ENCODE measurements around the gene S100A7. TPM values are rescaled to one million over a fixed set of nuclear protein-coding genes. Genes with fewer than 3 reads are reported as not detected.

S100A7 gene
- total and polyA plus RNA-seq, 4 donors, result not detected

DNA sequence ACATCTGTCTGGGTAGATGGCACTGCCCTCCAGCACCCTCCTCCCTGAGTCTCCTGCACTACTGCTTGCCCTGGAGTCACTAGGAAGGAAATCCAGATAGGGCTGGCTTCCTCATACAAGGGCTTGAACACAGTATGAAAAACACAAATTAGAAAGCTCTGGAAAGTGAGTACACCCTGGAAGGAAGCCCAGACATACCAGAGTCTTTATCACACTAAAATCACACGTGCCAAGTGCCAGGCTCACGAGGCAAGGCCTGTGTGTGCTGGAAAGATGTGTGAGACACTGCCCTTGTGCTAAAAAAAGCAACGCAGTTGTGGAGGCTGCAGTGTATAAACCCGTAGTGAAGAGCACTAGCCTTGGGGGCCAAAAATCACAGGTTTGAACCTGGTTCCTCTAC lies 28.3 kb upstream of the S100A7 start:
- Histone ChIP-seq H3K9ac (ENCODE audit: low read depth in 1 of 2, low read length in 2 of 2) (no peak overlapping the region), H3K9me3 (ENCODE audit: control insufficient read depth in 4 of 4, low read length in 3 of 4) (no peaks in the 10 kb centered on the region), H3K4me3 (ENCODE audit: low read depth in 1 of 3, low read length in 3 of 3) (no peak overlapping the region), H3K36me3 (ENCODE audit: control insufficient read depth in 4 of 4, insufficient read depth in 3 of 4, low read depth in 1 of 4, low read length in 3 of 4) (no peaks in the 10 kb centered on the region), H3K4me1 (ENCODE audit: control insufficient read depth in 4 of 4, insufficient read depth in 4 of 4, low read length in 3 of 4) (no peaks in the 10 kb centered on the region), H3K27ac (ENCODE audit: low read depth in 1 of 2, low read length in 2 of 2) (no peak overlapping the region), H3K27me3 (ENCODE audit: control insufficient read depth in 4 of 4, insufficient read depth in 4 of 4, low read length in 3 of 4) (no peaks in the 10 kb centered on the region)
- TF ChIP-seq JUND (IDR thresholded peaks at IDR 0.05) (no peak), NR2F2 (IDR thresholded peaks at IDR 0.05) (no peak), YY1 (IDR thresholded peaks at IDR 0.05) (no peak), RXRA (IDR thresholded peaks at IDR 0.05) (no peak), TAF1 (conservative IDR thresholded peaks at IDR 0.05) (no peak), RAD21 (IDR thresholded peaks at IDR 0.05) (no peak), FOXA1 (IDR thresholded peaks at IDR 0.05) (no peak), EGR1 (IDR thresholded peaks at IDR 0.05; ENCODE audit: low read depth in 2 of 2) (no peak), SP1 (IDR thresholded peaks at IDR 0.05) (no peak), FOXA2 (IDR thresholded peaks at IDR 0.05) (no peak), HNF4A (conservative IDR thresholded peaks at IDR 0.05) (no peak), HNF4G (IDR thresholded peaks at IDR 0.05) (no peak), GABPA (IDR thresholded peaks at IDR 0.05 in 1 of 2, conservative IDR thresholded peaks at IDR 0.05 in 1 of 2) (no peak)
- TF ChIP-seq, protein P1, sequence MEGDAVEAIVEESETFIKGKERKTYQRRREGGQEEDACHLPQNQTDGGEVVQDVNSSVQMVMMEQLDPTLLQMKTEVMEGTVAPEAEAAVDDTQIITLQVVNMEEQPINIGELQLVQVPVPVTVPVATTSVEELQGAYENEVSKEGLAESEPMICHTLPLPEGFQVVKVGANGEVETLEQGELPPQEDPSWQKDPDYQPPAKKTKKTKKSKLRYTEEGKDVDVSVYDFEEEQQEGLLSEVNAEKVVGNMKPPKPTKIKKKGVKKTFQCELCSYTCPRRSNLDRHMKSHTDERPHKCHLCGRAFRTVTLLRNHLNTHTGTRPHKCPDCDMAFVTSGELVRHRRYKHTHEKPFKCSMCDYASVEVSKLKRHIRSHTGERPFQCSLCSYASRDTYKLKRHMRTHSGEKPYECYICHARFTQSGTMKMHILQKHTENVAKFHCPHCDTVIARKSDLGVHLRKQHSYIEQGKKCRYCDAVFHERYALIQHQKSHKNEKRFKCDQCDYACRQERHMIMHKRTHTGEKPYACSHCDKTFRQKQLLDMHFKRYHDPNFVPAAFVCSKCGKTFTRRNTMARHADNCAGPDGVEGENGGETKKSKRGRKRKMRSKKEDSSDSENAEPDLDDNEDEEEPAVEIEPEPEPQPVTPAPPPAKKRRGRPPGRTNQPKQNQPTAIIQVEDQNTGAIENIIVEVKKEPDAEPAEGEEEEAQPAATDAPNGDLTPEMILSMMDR (IDR thresholded peaks at IDR 0.05; ENCODE audit: low read depth, low read length, missing input control), result no peak
- TF ChIP-seq, protein P2, sequence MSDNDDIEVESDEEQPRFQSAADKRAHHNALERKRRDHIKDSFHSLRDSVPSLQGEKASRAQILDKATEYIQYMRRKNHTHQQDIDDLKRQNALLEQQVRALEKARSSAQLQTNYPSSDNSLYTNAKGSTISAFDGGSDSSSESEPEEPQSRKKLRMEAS (IDR thresholded peaks at IDR 0.05), result no peak
- TF ChIP-seq, protein P3, sequence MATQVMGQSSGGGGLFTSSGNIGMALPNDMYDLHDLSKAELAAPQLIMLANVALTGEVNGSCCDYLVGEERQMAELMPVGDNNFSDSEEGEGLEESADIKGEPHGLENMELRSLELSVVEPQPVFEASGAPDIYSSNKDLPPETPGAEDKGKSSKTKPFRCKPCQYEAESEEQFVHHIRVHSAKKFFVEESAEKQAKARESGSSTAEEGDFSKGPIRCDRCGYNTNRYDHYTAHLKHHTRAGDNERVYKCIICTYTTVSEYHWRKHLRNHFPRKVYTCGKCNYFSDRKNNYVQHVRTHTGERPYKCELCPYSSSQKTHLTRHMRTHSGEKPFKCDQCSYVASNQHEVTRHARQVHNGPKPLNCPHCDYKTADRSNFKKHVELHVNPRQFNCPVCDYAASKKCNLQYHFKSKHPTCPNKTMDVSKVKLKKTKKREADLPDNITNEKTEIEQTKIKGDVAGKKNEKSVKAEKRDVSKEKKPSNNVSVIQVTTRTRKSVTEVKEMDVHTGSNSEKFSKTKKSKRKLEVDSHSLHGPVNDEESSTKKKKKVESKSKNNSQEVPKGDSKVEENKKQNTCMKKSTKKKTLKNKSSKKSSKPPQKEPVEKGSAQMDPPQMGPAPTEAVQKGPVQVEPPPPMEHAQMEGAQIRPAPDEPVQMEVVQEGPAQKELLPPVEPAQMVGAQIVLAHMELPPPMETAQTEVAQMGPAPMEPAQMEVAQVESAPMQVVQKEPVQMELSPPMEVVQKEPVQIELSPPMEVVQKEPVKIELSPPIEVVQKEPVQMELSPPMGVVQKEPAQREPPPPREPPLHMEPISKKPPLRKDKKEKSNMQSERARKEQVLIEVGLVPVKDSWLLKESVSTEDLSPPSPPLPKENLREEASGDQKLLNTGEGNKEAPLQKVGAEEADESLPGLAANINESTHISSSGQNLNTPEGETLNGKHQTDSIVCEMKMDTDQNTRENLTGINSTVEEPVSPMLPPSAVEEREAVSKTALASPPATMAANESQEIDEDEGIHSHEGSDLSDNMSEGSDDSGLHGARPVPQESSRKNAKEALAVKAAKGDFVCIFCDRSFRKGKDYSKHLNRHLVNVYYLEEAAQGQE (IDR thresholded peaks at IDR 0.05), result no peak
- TF ChIP-seq, protein P4, sequence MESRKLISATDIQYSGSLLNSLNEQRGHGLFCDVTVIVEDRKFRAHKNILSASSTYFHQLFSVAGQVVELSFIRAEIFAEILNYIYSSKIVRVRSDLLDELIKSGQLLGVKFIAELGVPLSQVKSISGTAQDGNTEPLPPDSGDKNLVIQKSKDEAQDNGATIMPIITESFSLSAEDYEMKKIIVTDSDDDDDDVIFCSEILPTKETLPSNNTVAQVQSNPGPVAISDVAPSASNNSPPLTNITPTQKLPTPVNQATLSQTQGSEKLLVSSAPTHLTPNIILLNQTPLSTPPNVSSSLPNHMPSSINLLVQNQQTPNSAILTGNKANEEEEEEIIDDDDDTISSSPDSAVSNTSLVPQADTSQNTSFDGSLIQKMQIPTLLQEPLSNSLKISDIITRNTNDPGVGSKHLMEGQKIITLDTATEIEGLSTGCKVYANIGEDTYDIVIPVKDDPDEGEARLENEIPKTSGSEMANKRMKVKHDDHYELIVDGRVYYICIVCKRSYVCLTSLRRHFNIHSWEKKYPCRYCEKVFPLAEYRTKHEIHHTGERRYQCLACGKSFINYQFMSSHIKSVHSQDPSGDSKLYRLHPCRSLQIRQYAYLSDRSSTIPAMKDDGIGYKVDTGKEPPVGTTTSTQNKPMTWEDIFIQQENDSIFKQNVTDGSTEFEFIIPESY (IDR thresholded peaks at IDR 0.05), result no peak
- TF ChIP-seq, protein P5, sequence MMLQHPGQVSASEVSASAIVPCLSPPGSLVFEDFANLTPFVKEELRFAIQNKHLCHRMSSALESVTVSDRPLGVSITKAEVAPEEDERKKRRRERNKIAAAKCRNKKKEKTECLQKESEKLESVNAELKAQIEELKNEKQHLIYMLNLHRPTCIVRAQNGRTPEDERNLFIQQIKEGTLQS (IDR thresholded peaks at IDR 0.05), result no peak
- 42% methylated on average over 4 of the region's 4 CpGs for WGBS
- DNase-seq (ENCODE audit: low spot score), result no peak

Measured in liver (tissue), 9 donors.